ENCODE measurements around the gene HSD17B8. TPM values are rescaled to one million over a fixed set of nuclear protein-coding genes. Genes with fewer than 3 reads are reported as not detected.

HSD17B8 gene
- polyA plus RNA-seq, 4 donors = 30.9 to 46.1 (median 33.0) TPM

DNA sequence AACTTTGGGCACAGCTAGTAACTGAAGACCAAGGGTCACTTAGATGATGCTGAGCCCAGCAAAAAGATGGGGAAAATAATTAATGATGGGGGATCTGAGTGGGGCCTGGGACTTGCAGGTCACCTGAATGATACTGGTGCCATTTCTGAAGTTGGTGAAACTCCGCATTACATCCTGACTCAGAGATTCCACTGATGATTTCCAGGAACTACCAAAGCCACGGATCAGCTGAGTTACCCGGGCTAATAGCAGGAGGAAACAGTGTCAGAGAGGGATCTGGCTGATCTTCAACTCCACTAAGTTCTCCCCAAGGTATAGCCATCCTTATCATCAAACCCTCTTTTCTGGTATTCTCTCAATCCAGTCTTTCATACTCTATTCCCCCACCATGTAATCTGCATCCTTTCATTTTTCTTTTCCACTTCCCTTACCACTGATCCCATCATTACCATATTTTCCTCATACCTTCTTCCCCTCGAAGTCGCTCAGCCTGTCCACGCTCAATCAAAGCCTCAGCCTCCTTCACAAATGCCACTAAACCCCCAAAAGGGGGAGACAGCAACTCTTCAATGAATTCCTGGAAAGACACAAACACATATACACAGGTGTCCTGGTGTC, 47.0 kb downstream of the HSD17B8 start:
- H3K27ac ChIP-seq (ENCODE audit: low read depth in 1 of 3, low read length in 2 of 3) = no peak overlapping the region
- FAIRE-seq = no peak
- 83 to 91% (median 84%) methylated on average over 6 of the region's 6 CpGs for WGBS, 3 donors

GRCh38 chr6:33252759-33253158, 48.3 kb downstream of the HSD17B8 start:
- H3K9me3 ChIP-seq (ENCODE audit: control insufficient read depth in 2 of 2, insufficient read depth in 1 of 2, low read depth in 1 of 2, low read length in 1 of 2) = no peaks in the 10 kb centered on the region
- FAIRE-seq = no peak
- DNase-seq = no peak

More for the DNA sequence above, 47.0 kb downstream of the HSD17B8 start:
- Histone ChIP-seq H3K9me3 (ENCODE audit: control insufficient read depth in 2 of 2, insufficient read depth in 1 of 2, low read depth in 1 of 2, low read length in 1 of 2) (no peaks in the 10 kb centered on the region), H3K4me3 (ENCODE audit: low read depth in 1 of 3, low read length in 3 of 3) (no peak overlapping the region), H3K4me1 (ENCODE audit: control insufficient read depth in 3 of 3, insufficient read depth in 2 of 3, low read depth in 1 of 3, low read length in 2 of 3) (peaks cover 3 to 20% (median 3%) of the 10 kb centered on the region in 3 donors), H3K36me3 (ENCODE audit: control insufficient read depth in 3 of 3, insufficient read depth in 2 of 3, low read depth in 1 of 3, low read length in 3 of 3) (peaks cover 0 to 21% (median 0%) of the 10 kb centered on the region in 3 donors), H3K27me3 (ENCODE audit: control insufficient read depth in 3 of 3, insufficient read depth in 3 of 3, low read length in 3 of 3) (peaks cover 0 to 13% (median 0%) of the 10 kb centered on the region in 3 donors)
- no peak for DNase-seq

GRCh38 chr6:33254591-33254990, 50.1 kb downstream of the HSD17B8 start:
- H3K4me1 ChIP-seq (ENCODE audit: control insufficient read depth in 3 of 3, insufficient read depth in 2 of 3, low read depth in 1 of 3, low read length in 2 of 3) = peaks cover 3 to 6% (median 3%) of the 10 kb centered on the region in 3 donors
- no peak for DNase-seq
- no peak overlapping the region for H3K4me3 ChIP-seq (ENCODE audit: low read depth in 1 of 3, low read length in 3 of 3)
- no peak overlapping the region for H3K27ac ChIP-seq (ENCODE audit: low read depth in 1 of 3, low read length in 2 of 3)
- peaks cover 0 to 41% (median 0%) of the 10 kb centered on the region in 3 donors for H3K36me3 ChIP-seq (ENCODE audit: control insufficient read depth in 3 of 3, insufficient read depth in 2 of 3, low read depth in 1 of 3, low read length in 3 of 3)
- whole genome bisulfite sequencing, 3 donors = 96 to 100% (median 96%) methylated on average over 4 of the region's 4 CpGs
- H3K27me3 ChIP-seq (ENCODE audit: control insufficient read depth in 3 of 3, insufficient read depth in 3 of 3, low read length in 3 of 3) = no peaks in the 10 kb centered on the region
- peaks cover 0 to 5% of the 10 kb centered on the region in 2 donors for H3K9me3 ChIP-seq (ENCODE audit: control insufficient read depth in 2 of 2, insufficient read depth in 1 of 2, low read depth in 1 of 2, low read length in 1 of 2)
- no peak for FAIRE-seq

More at GRCh38 chr6:33252759-33253158, 48.3 kb downstream of the HSD17B8 start:
- Histone ChIP-seq H3K4me3 (ENCODE audit: low read depth in 1 of 3, low read length in 3 of 3) (no peak overlapping the region), H3K4me1 (ENCODE audit: control insufficient read depth in 3 of 3, insufficient read depth in 2 of 3, low read depth in 1 of 3, low read length in 2 of 3) (peaks cover 3 to 20% (median 3%) of the 10 kb centered on the region in 3 donors), H3K27ac (ENCODE audit: low read depth in 1 of 3, low read length in 2 of 3) (no peak overlapping the region), H3K27me3 (ENCODE audit: control insufficient read depth in 3 of 3, insufficient read depth in 3 of 3, low read length in 3 of 3) (peaks cover 0 to 4% (median 0%) of the 10 kb centered on the region in 3 donors), H3K36me3 (ENCODE audit: control insufficient read depth in 3 of 3, insufficient read depth in 2 of 3, low read depth in 1 of 3, low read length in 3 of 3) (peaks cover 0 to 30% (median 0%) of the 10 kb centered on the region in 3 donors)

Other genes starting within 250 kb of the HSD17B8 start
- gene BRD2, start 236.1 kb upstream of the HSD17B8 start, polyA plus RNA-seq = 100 to 1,000 TPM in 1 of 4 donors, 10 to 100 TPM in 3; 76.2 to 201 (median 90.6) TPM
- gene HLA-DOA, start 195.1 kb upstream of the HSD17B8 start, polyA plus RNA-seq = 1 to 10 TPM in 2 of 4 donors, under 1 TPM in 2; 0.22 to 7.2 (median 3.3) TPM
- gene HLA-DPA1, start 131.0 kb upstream of the HSD17B8 start, polyA plus RNA-seq = 100 to 1,000 TPM in 1 of 4 donors, 10 to 100 TPM in 2, 1 to 10 TPM in 1; 9.4 to 179 (median 59.4) TPM
- gene HLA-DPB1, start 128.7 kb upstream of the HSD17B8 start, polyA plus RNA-seq = 100 to 1,000 TPM in 1 of 4 donors, 10 to 100 TPM in 3; 14.3 to 150 (median 74.4) TPM
- 1 to 10 TPM in 1 of 4 donors, under 1 TPM in 3; 0.27 to 7.5 (median 0.62) TPM for gene COL11A2, start 12.2 kb upstream of the HSD17B8 start, polyA plus RNA-seq
- 10 to 100 TPM; 26.3 to 43.2 (median 30.8) TPM for gene RXRB, start 4.0 kb upstream of the HSD17B8 start, polyA plus RNA-seq
- 100 to 1,000 TPM in 2 of 4 donors, 10 to 100 TPM in 2; 38.9 to 162 (median 79.1) TPM for gene SLC39A7, start 3.8 kb upstream of the HSD17B8 start, polyA plus RNA-seq
- gene RING1, start 3.8 kb downstream of the HSD17B8 start, polyA plus RNA-seq = 10 to 100 TPM; 30.4 to 46.7 (median 41.8) TPM
- gene VPS52, start 67.2 kb downstream of the HSD17B8 start, polyA plus RNA-seq = 10 to 100 TPM; 23.8 to 60.3 (median 48.0) TPM
- gene RPS18, start 67.4 kb downstream of the HSD17B8 start, polyA plus RNA-seq = 1,000 to 10,000 TPM; 2,947 to 6,778 (median 4,959) TPM
- 10 to 100 TPM in 3 of 4 donors, 1 to 10 TPM in 1; 6.9 to 15.4 (median 12.7) TPM for gene B3GALT4, start 72.5 kb downstream of the HSD17B8 start, polyA plus RNA-seq
- 10 to 100 TPM; 39.4 to 60.5 (median 43.5) TPM for gene WDR46, start 84.6 kb downstream of the HSD17B8 start, polyA plus RNA-seq
- 100 to 1,000 TPM in 3 of 4 donors, 10 to 100 TPM in 1; 83.9 to 183 (median 147) TPM for gene PFDN6, start 84.9 kb downstream of the HSD17B8 start, polyA plus RNA-seq
- 10 to 100 TPM; 13.2 to 69.8 (median 25.2) TPM for gene RGL2, start 94.3 kb downstream of the HSD17B8 start, polyA plus RNA-seq
- gene TAPBP, start 109.4 kb downstream of the HSD17B8 start, polyA plus RNA-seq = 10 to 100 TPM; 33.8 to 85.2 (median 55.6) TPM
- 10 to 100 TPM; 10.7 to 17.2 (median 13.8) TPM for gene ZBTB22, start 113.1 kb downstream of the HSD17B8 start, polyA plus RNA-seq
- gene DAXX, start 118.3 kb downstream of the HSD17B8 start, polyA plus RNA-seq = 10 to 100 TPM; 19.5 to 34.7 (median 28.4) TPM
- gene KIFC1, start 187.2 kb downstream of the HSD17B8 start, polyA plus RNA-seq = 10 to 100 TPM in 2 of 4 donors, 1 to 10 TPM in 2; 3.1 to 23.2 (median 10.7) TPM
- gene PHF1, start 206.4 kb downstream of the HSD17B8 start, polyA plus RNA-seq = 10 to 100 TPM; 32.2 to 67.6 (median 44.3) TPM
- 100 to 1,000 TPM; 129 to 255 (median 200) TPM for gene CUTA, start 213.5 kb downstream of the HSD17B8 start, polyA plus RNA-seq
- gene SYNGAP1, start 215.4 kb downstream of the HSD17B8 start, polyA plus RNA-seq = 10 to 100 TPM in 1 of 4 donors, 1 to 10 TPM in 2, under 1 TPM in 1; 0.89 to 16.6 (median 5.6) TPM
- gene ZBTB9, start 249.9 kb downstream of the HSD17B8 start, polyA plus RNA-seq = 1 to 10 TPM; 1.6 to 8.5 (median 3.5) TPM